H1 (cell line): ENCODE results near the gene MUC4. TPM values are rescaled to one million over a fixed set of nuclear protein-coding genes. Genes with fewer than 3 reads are reported as not detected.

Source experiments
- CTCF ChIA-PET: fragments of 300-600 bp; sonication (Branson Sonifier 250); formaldehyde crosslinking; loops from one replicate; lab custom pipeline; 2021; ENCODE audit not compliant: partially characterized antibody; lab: Charles Lee
- POLR2A ChIA-PET: fragments of 300-600 bp; sonication (Branson Sonifier 250); formaldehyde crosslinking; loops from one replicate; lab custom pipeline; 2021; ENCODE audit warnings: inconsistent platforms; ENCODE audit not compliant: partially characterized antibody; lab: Charles Lee
- DNase-seq, 2 experiments: peaks; one replicate each; pipeline versions ENCODE4 v3.0.0 to v3.0.0-alpha.2; 2010 to 2022; ENCODE audit warnings: low spot score in 2 of 2, low read depth in 1 of 2, mixed read lengths in 1 of 2
- FAIRE-seq: peaks from 2 replicates; lab custom pipeline; 2011; peaks lifted over from hg19 to GRCh38; lab: Jason Lieb, UNC
- H2AFZ ChIP-seq: 2 replicates; pipeline ENCODE4 v1.8.1; 2012; ENCODE audit warnings: low read length, inconsistent platforms
- H2AK5ac ChIP-seq: 2 replicates; pipeline ENCODE4 v1.6.1; 2013; ENCODE audit warnings: low read depth, low read length
- H2BK120ac ChIP-seq: replicated peaks from 2 replicates; pipeline ENCODE3; 2013; ENCODE audit warnings: low read depth, low read length, inconsistent platforms
- H2BK12ac ChIP-seq: 2 replicates; pipeline ENCODE4 v1.6.1; 2013; ENCODE audit warnings: low read depth, low read length
- H2BK15ac ChIP-seq: 2 replicates; pipeline ENCODE4 v1.6.1; 2013; ENCODE audit warnings: low read length
- H2BK20ac ChIP-seq: 2 replicates; pipeline ENCODE4 v1.6.1; 2013; ENCODE audit warnings: low read length
- H2BK5ac ChIP-seq: 2 replicates; pipeline ENCODE4 v1.6.1; 2013; ENCODE audit warnings: low read depth, low read length
- H3K14ac ChIP-seq: 2 replicates; pipeline ENCODE4 v1.6.1; 2013; ENCODE audit warnings: inconsistent platforms; ENCODE audit not compliant: insufficient read length
- H3K18ac ChIP-seq: 2 replicates; pipeline ENCODE4 v1.6.1; 2013; ENCODE audit warnings: low read length; ENCODE audit errors: extremely low read depth
- H3K23ac ChIP-seq: 2 replicates; pipeline ENCODE4 v1.6.1; 2013; ENCODE audit warnings: inconsistent platforms; ENCODE audit not compliant: insufficient read length
- H3K23me2 ChIP-seq: 2 replicates; pipeline ENCODE4 v1.6.1; 2013; ENCODE audit warnings: low read depth, low read length
- H3K27ac ChIP-seq: 2 replicates; pipeline ENCODE4 v1.6.1; 2011; ENCODE audit warnings: low read depth, low read length, inconsistent platforms
- H3K27me3 ChIP-seq, 4 experiments: replicated peaks in 1 of 4; 1 replicate in 1 of 4; 2 replicates in 3 of 4; pipeline versions ENCODE4 v1.6.1 to v1.8.1; 2011 to 2013; ENCODE audit warnings: low read length in 3 of 4, mild to moderate bottlenecking in 3 of 4, inconsistent platforms in 2 of 4, mixed read lengths in 2 of 4, moderate library complexity in 1 of 4; ENCODE audit not compliant: control insufficient read depth in 3 of 4, insufficient read depth in 3 of 4; ENCODE audit errors: extremely low read depth in 1 of 4
- H3K36me3 ChIP-seq, 4 experiments: 2 replicates each; pipeline versions ENCODE4 v1.6.1 to v1.8.1; 2011 to 2013; ENCODE audit warnings: mild to moderate bottlenecking in 4 of 4, low read length in 3 of 4, moderate library complexity in 2 of 4, control low read depth in 1 of 4, inconsistent platforms in 1 of 4; ENCODE audit not compliant: insufficient read depth in 4 of 4, control insufficient read depth in 2 of 4
- H3K4ac ChIP-seq: replicated peaks from 2 replicates; pipeline ENCODE3; 2013; ENCODE audit warnings: low read length, low read depth, mixed read lengths, inconsistent platforms; ENCODE audit not compliant: insufficient read length
- H3K4me1 ChIP-seq, 4 experiments: replicated peaks in 1 of 4; 1 replicate in 1 of 4; 2 replicates in 3 of 4; pipeline versions ENCODE4 v1.6.1 to v1.8.1; 2011 to 2013; ENCODE audit warnings: low read length in 3 of 4, inconsistent platforms in 2 of 4, mixed read lengths in 1 of 4; ENCODE audit not compliant: insufficient read depth in 4 of 4, control insufficient read depth in 3 of 4
- H3K4me2 ChIP-seq, 2 experiments: 2 replicates each; pipeline versions ENCODE4 v1.6.1 to v1.8.1; 2011 to 2013; ENCODE audit warnings: low read depth in 2 of 2, low read length in 2 of 2, control low read depth in 1 of 2, inconsistent platforms in 1 of 2, mild to moderate bottlenecking in 1 of 2; ENCODE audit not compliant: insufficient read depth in 1 of 2
- H3K4me3 ChIP-seq, 4 experiments: fragments of 200-600, 300-600 bp in 1 of 4; sonication (generic), shearing (Covaris generic), sonication (Bioruptor Twin) in 1 of 4; 2 replicates each; pipeline versions ENCODE4 v1.5.1 to v1.8.1; 2011 to 2016; ENCODE audit warnings: low read length in 4 of 4, low read depth in 3 of 4, control low read depth in 2 of 4, inconsistent platforms in 2 of 4, mild to moderate bottlenecking in 2 of 4, mixed read lengths in 1 of 4, moderate library complexity in 1 of 4; ENCODE audit not compliant: insufficient read depth in 2 of 4; ENCODE audit errors: extremely low read depth in 1 of 4
- H3K56ac ChIP-seq: replicated peaks from 2 replicates; pipeline ENCODE3; 2013; ENCODE audit warnings: low read depth, mild to moderate bottlenecking, mixed read lengths, low read length, inconsistent platforms; ENCODE audit not compliant: insufficient read length
- H3K79me1 ChIP-seq: 2 replicates; pipeline ENCODE4 v1.6.1; 2013; ENCODE audit warnings: low read depth, low read length, control low read depth
- H3K79me2 ChIP-seq, 2 experiments: 2 replicates each; pipeline versions ENCODE4 v1.6.1 to v1.8.1; 2012 to 2013; ENCODE audit warnings: low read length in 2 of 2, mild to moderate bottlenecking in 2 of 2, inconsistent platforms in 1 of 2; ENCODE audit not compliant: insufficient read depth in 2 of 2, control insufficient read depth in 1 of 2
- H3K9ac ChIP-seq, 4 experiments: replicated peaks in 1 of 4; 1 replicate in 1 of 4; 2 replicates in 3 of 4; pipeline versions ENCODE4 v1.6.1 to v1.8.1; 2011 to 2013; ENCODE audit warnings: low read depth in 3 of 4, low read length in 3 of 4, control low read depth in 2 of 4, mild to moderate bottlenecking in 2 of 4, moderate library complexity in 2 of 4, inconsistent platforms in 1 of 4; ENCODE audit errors: extremely low read depth in 1 of 4
- H3K9me3 ChIP-seq, 2 experiments: 2 replicates each; pipeline versions ENCODE4 v1.6.1 to v1.8.1; 2012 to 2013; ENCODE audit warnings: mild to moderate bottlenecking in 2 of 2, moderate library complexity in 2 of 2, control low read depth in 1 of 2, inconsistent platforms in 1 of 2, low read depth in 1 of 2, low read length in 1 of 2, mixed read lengths in 1 of 2; ENCODE audit not compliant: insufficient read depth in 2 of 2
- H4K20me1 ChIP-seq, 2 experiments: replicated peaks in 1 of 2; 2 replicates each; pipeline versions ENCODE3 to v1.8.1; 2011 to 2013; ENCODE audit warnings: inconsistent platforms in 2 of 2, low read length in 2 of 2, mild to moderate bottlenecking in 1 of 2; ENCODE audit not compliant: insufficient read depth in 2 of 2, control insufficient read depth in 1 of 2
- H4K5ac ChIP-seq: 2 replicates; pipeline ENCODE4 v1.6.1; 2013; ENCODE audit warnings: low read length, low read depth, mixed read lengths, inconsistent platforms; ENCODE audit not compliant: insufficient read length
- H4K8ac ChIP-seq: 2 replicates; pipeline ENCODE4 v1.8.0; 2013; ENCODE audit warnings: mild to moderate bottlenecking, moderate library complexity, low read length, inconsistent platforms; ENCODE audit not compliant: insufficient read depth; ENCODE audit errors: extremely low read depth
- H4K91ac ChIP-seq: replicated peaks from 2 replicates; pipeline ENCODE3; 2013; ENCODE audit warnings: low read length, mixed read lengths, inconsistent platforms; ENCODE audit not compliant: insufficient read length
- BACH1 ChIP-seq: IDR thresholded peaks from 2 replicates; pipeline ENCODE4 v1.6.1; 2012; ENCODE audit warnings: low read length, improper control_type of control experiment
- CBX8 ChIP-seq: fragments of 300-800, 300-1000 bp; sonication (generic); IDR thresholded peaks from 2 replicates; pipeline ENCODE4 v1.7.1; 2016; ENCODE audit warnings: low read depth, low read length, borderline replicate concordance
- MAX ChIP-seq: IDR thresholded peaks from 2 replicates; pipeline ENCODE4 v1.6.1; 2012; ENCODE audit warnings: inconsistent platforms
- SRF ChIP-seq: IDR thresholded peaks from 2 replicates; pipeline ENCODE4 v1.6.1; 2011; ENCODE audit warnings: mild to moderate bottlenecking, low read depth, low read length, moderate library complexity
- TBP ChIP-seq: IDR thresholded peaks from 2 replicates; pipeline ENCODE4 v1.6.1; 2011; ENCODE audit warnings: low read depth, low read length, improper control_type of control experiment
- ZNF274 ChIP-seq: IDR thresholded peaks from 2 replicates; pipeline ENCODE4 v1.7.0; 2012; ENCODE audit warnings: low read length, borderline replicate concordance; ENCODE audit errors: extremely low read depth
- WGBS, 2 experiments: shearing (Covaris generic) in 1 of 2; methylation state at CpG; one replicate each; pipeline versions ENCODE4 v1.1.6 to v1.1.7; 2013 to 2015; ENCODE audit warnings: low lambda C conversion rate in 2 of 2, mixed read lengths in 2 of 2, inconsistent platforms in 1 of 2, low coverage in 1 of 2, missing lambda C conversion rate in 1 of 2; ENCODE audit not compliant: insufficient replicate concordance in 2 of 2, insufficient coverage in 1 of 2, insufficient read length in 1 of 2; ENCODE audit errors: extremely low coverage in 1 of 2, missing lambda C conversion rate in 1 of 2; 5-methylcytosine and 5-hydroxymethylcytosine counted together
- polyA plus RNA-seq, 7 experiments: library from polyadenylated mRNA; depleted of rRNA in 3 of 7; stranded (reverse) in 5 of 7; unstranded in 2 of 7; fragments of >200 nt in 5 of 7; fragments of 200-250 nt in 2 of 7; gene quantifications; 1 replicate in 5 of 7; 2 replicates in 1 of 7; 4 replicates in 1 of 7; pipeline versions ENCODE4 v1.2.1 to v1.2.3, GENCODE V29; 2011 to 2013; ENCODE audit warnings: missing spikeins in 2 of 7, mixed read lengths in 2 of 7
- total RNA-seq: library from RNA; stranded (reverse); fragmentation: NEBNext Ultra II Directional; extraction: Animal tissue kit (Norgen Biotek cat#: 25700); gene quantifications from 2 replicates; pipeline ENCODE4 v1.2.1, GENCODE V29; 2021

The MUC4 gene
- total and polyA plus RNA-seq, 2 of the 8 experiments (the other 6 are each of a cell fraction or from before 2014, with no cell fraction given) = 0.89 to 2.0 TPM

- no peak overlapping the region for H3K9ac ChIP-seq
- no peak overlapping the region for H3K4ac ChIP-seq
- H3K36me3 ChIP-seq = no peaks in the 10 kb centered on the region
- TF ChIP-seq TBP (no peak), BACH1 (no peak), MAX (no peak), SRF (no peak), ZNF274 (no peak), CBX8 (no peak)
- peaks cover 0 to 4% (median 0%) of the 10 kb centered on the region in 4 experiments; a peak in 2 of 7 replicates for H3K4me1 ChIP-seq
- H3K79me1 ChIP-seq = no peaks in the 10 kb centered on the region
- no peak overlapping the region for H2BK5ac ChIP-seq
- no peak overlapping the region for H3K18ac ChIP-seq
- WGBS, 2 experiments = 90% methylated on average over 23 of the region's 36 CpGs; no CpG with 5 or more reads in 1 of the 2 experiments
- peaks cover 2% of the 10 kb centered on the region; the same call in 1 of the 2 replicates for H3K23me2 ChIP-seq
- H3K9me3 ChIP-seq = no peaks in the 10 kb centered on the region
- H3K14ac ChIP-seq = no peak overlapping the region
- no peaks in the 10 kb centered on the region for H4K20me1 ChIP-seq
- H3K23ac ChIP-seq = no peak overlapping the region
- FAIRE-seq (no peak), DNase-seq (no peak)
- ChIA-PET POLR2A (no interaction called here), CTCF (interaction anchor here (0.6 to 5.8 kb wide), 3 partner anchors 89 to 783 kb away, joined by 3 to 33 read pairs (median 3); no protein-coding TSS in a partner anchor)
- no peaks in the 10 kb centered on the region; a peak in 3 of 7 replicates for H3K27me3 ChIP-seq
- no peak overlapping the region for H2BK20ac ChIP-seq
- H3K4me3 ChIP-seq = no peak overlapping the region
- no peak overlapping the region for H2AFZ ChIP-seq
- H3K4me2 ChIP-seq = no peak overlapping the region
- no peak overlapping the region for H3K27ac ChIP-seq
- no peaks in the 10 kb centered on the region for H3K79me2 ChIP-seq
- no peak overlapping the region for H4K91ac ChIP-seq
- H2BK120ac ChIP-seq = no peak overlapping the region
- H2BK15ac ChIP-seq = no peak overlapping the region
- no peak overlapping the region for H2AK5ac ChIP-seq
- no peak overlapping the region for H4K8ac ChIP-seq
- H2BK12ac ChIP-seq = no peak overlapping the region
- no peak overlapping the region for H4K5ac ChIP-seq
- H3K56ac ChIP-seq = no peak overlapping the region
Observed at GRCh38 chr3:195762249-195762585, 49.5 kb downstream of the MUC4 start.
